Rectal smooth muscle tissue (tissue), 1 donor: ENCODE results near the gene NRXN2.
"Not testable (repeated sequence)": the region's sequence is repeated elsewhere in the genome, so short reads cannot be mapped to it uniquely, and the experiment has no call there.

Experiments used
- H3K27ac ChIP-seq: one replicate; pipeline ENCODE4 v1.7.0; 2013; ENCODE audit warnings: low read depth, low read length, inconsistent platforms
- H3K27me3 ChIP-seq: one replicate; pipeline ENCODE4 v1.7.0; 2013; ENCODE audit warnings: low read length; ENCODE audit not compliant: control insufficient read depth, insufficient read depth
- H3K36me3 ChIP-seq: one replicate; pipeline ENCODE4 v1.7.0; 2013; ENCODE audit warnings: low read length; ENCODE audit not compliant: control insufficient read depth, insufficient read depth
- H3K4me1 ChIP-seq: one replicate; pipeline ENCODE4 v1.7.0; 2013; ENCODE audit warnings: low read length; ENCODE audit not compliant: control insufficient read depth, insufficient read depth
- H3K4me3 ChIP-seq: one replicate; pipeline ENCODE4 v1.7.0; 2013; ENCODE audit warnings: low read length
- H3K9ac ChIP-seq: one replicate; pipeline ENCODE4 v1.7.0; 2013; ENCODE audit warnings: low read length

Gene NRXN2

GRCh38 chr11:64679846-64680245 is 43.2 kb downstream of the NRXN2 start:
- no peak overlapping the region for H3K9ac ChIP-seq
- no peak overlapping the region for H3K27ac ChIP-seq
- no peaks in the 10 kb centered on the region for H3K36me3 ChIP-seq
- no peaks in the 10 kb centered on the region for H3K4me1 ChIP-seq
- H3K27me3 ChIP-seq = peaks cover 4% of the 10 kb centered on the region
- H3K4me3 ChIP-seq = no peak overlapping the region

- H3K36me3 ChIP-seq = no peaks in the 10 kb centered on the region
These were observed 45.5 kb downstream of the NRXN2 start for GRCh38 chr11:64677441-64678023.

GRCh38 chr11:64676261-64676615 is 46.8 kb downstream of the NRXN2 start:
- Histone ChIP-seq H3K27me3 (peaks cover 4% of the 10 kb centered on the region), H3K27ac (no peak overlapping the region), H3K9ac (no peak overlapping the region), H3K36me3 (no peaks in the 10 kb centered on the region), H3K4me1 (no peaks in the 10 kb centered on the region), H3K4me3 (no peak overlapping the region)

More at GRCh38 chr11:64677441-64678023, 45.5 kb downstream of the NRXN2 start:
- H3K27me3 ChIP-seq = peaks cover 4% of the 10 kb centered on the region
- no peak overlapping the region for H3K4me3 ChIP-seq
- no peak overlapping the region for H3K27ac ChIP-seq
- no peaks in the 10 kb centered on the region for H3K4me1 ChIP-seq
- no peak overlapping the region for H3K9ac ChIP-seq

- no peaks in the 10 kb centered on the region for H3K36me3 ChIP-seq
- H3K27ac ChIP-seq = no peak overlapping the region
- no peak overlapping the region for H3K4me3 ChIP-seq
- no peak overlapping the region for H3K9ac ChIP-seq
- H3K27me3 ChIP-seq = peaks cover 4% of the 10 kb centered on the region
- no peaks in the 10 kb centered on the region for H3K4me1 ChIP-seq
These were observed 47.3 kb downstream of the NRXN2 start for GRCh38 chr11:64675450-64676260.

- Histone ChIP-seq H3K9ac (no peak overlapping the region), H3K27ac (no peak overlapping the region), H3K4me1 (no peaks in the 10 kb centered on the region), H3K36me3 (no peaks in the 10 kb centered on the region), H3K4me3 (no peak overlapping the region), H3K27me3 (peaks cover 5% of the 10 kb centered on the region)
These were observed 48.2 kb downstream of the NRXN2 start for GRCh38 chr11:64674774-64675173.

GRCh38 chr11:64673279-64673678 is 49.7 kb downstream of the NRXN2 start:
- Histone ChIP-seq H3K9ac (no peak overlapping the region), H3K27ac (no peak overlapping the region), H3K4me1 (no peaks in the 10 kb centered on the region), H3K4me3 (no peak overlapping the region), H3K27me3 (peaks cover 8% of the 10 kb centered on the region), H3K36me3 (no peaks in the 10 kb centered on the region)

GRCh38 chr11:64672875-64673274 is 50.1 kb downstream of the NRXN2 start:
- Histone ChIP-seq H3K9ac (no peak overlapping the region), H3K27ac (no peak overlapping the region), H3K4me3 (no peak overlapping the region), H3K4me1 (no peaks in the 10 kb centered on the region), H3K27me3 (peaks cover 8% of the 10 kb centered on the region), H3K36me3 (no peaks in the 10 kb centered on the region)

GRCh38 chr11:64670975-64671374 is 52.0 kb downstream of the NRXN2 start:
- Histone ChIP-seq H3K4me3 (no peak overlapping the region), H3K4me1 (no peaks in the 10 kb centered on the region), H3K27ac (no peak overlapping the region), H3K9ac (no peak overlapping the region), H3K27me3 (peaks cover 4% of the 10 kb centered on the region), H3K36me3 (no peaks in the 10 kb centered on the region)

- Histone ChIP-seq H3K4me3 (no peak overlapping the region), H3K4me1 (no peaks in the 10 kb centered on the region), H3K27me3 (peaks cover 4% of the 10 kb centered on the region), H3K27ac (no peak overlapping the region), H3K36me3 (no peaks in the 10 kb centered on the region), H3K9ac (no peak overlapping the region)
These were observed 55.7 kb downstream of the NRXN2 start for GRCh38 chr11:64667154-64667745.

- no peak overlapping the region for H3K9ac ChIP-seq
- H3K27me3 ChIP-seq = peaks cover 4% of the 10 kb centered on the region
- no peak overlapping the region for H3K4me3 ChIP-seq
- no peaks in the 10 kb centered on the region for H3K4me1 ChIP-seq
- H3K27ac ChIP-seq = no peak overlapping the region
- no peaks in the 10 kb centered on the region for H3K36me3 ChIP-seq
These were observed 57.6 kb downstream of the NRXN2 start for GRCh38 chr11:64665411-64665821.

- H3K27ac ChIP-seq, H3K27me3 ChIP-seq, H3K36me3 ChIP-seq, H3K4me1 ChIP-seq, H3K4me3 ChIP-seq, H3K9ac ChIP-seq: not testable (repeated sequence)
These were observed 58.6 kb downstream of the NRXN2 start for GRCh38 chr11:64664236-64664870.

GRCh38 chr11:64663656-64664055 is 59.3 kb downstream of the NRXN2 start:
- no peak overlapping the region for H3K4me3 ChIP-seq
- no peaks in the 10 kb centered on the region for H3K4me1 ChIP-seq
- no peaks in the 10 kb centered on the region for H3K36me3 ChIP-seq
- peaks cover under 1% of the 10 kb centered on the region for H3K27me3 ChIP-seq
- no peak overlapping the region for H3K27ac ChIP-seq
- H3K9ac ChIP-seq = no peak overlapping the region
